ENCODE results near the gene MED7. TPM values are rescaled to one million over a fixed set of nuclear protein-coding genes. Genes with fewer than 3 reads are reported as not detected.

The MED7 gene
- total and polyA plus RNA-seq, 4 donors, result 4.1 to 9.2 (median 6.1) TPM

DNA sequence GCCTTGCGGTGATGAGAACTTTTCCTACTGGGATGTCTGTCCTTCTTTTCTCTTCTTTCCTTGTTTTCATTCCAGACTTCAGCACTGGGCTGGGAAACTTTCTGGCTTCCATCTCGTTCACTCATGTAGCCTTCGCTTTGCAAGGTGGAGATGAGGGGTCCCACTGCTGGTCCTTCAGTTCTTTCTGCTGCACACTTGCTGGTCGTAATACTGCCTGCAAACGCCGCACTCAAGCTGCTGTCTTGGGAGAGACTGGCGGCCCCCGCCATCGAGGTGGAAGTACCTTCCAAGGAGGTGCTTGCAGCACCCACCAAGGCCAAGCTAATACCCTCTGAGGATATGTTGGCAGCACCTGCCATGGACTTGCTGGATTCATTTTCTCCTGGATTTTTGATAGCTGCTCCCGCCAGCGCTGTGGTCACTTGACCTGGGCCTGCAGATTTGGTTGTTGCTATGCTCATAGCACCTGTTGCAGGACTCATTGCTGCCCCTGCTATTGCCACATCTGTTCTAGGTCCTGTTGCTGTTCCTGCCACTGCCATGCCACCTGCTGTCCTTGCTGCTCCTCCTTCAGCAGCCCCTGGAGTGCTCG is 20.4 kb upstream of the MED7 start:
- 90% methylated on average over 12 of the region's 12 CpGs for WGBS
- Histone ChIP-seq H3K27me3 (ENCODE audit: control insufficient read depth in 4 of 4, insufficient read depth in 4 of 4, low read length in 3 of 4) (peaks cover 0 to 13% (median 0%) of the 10 kb centered on the region in 4 donors), H3K4me3 (ENCODE audit: low read depth in 1 of 3, low read length in 3 of 3) (no peak overlapping the region), H3K36me3 (ENCODE audit: control insufficient read depth in 4 of 4, insufficient read depth in 3 of 4, low read depth in 1 of 4, low read length in 3 of 4) (no peaks in the 10 kb centered on the region), H3K9me3 (ENCODE audit: control insufficient read depth in 4 of 4, low read length in 3 of 4) (no peaks in the 10 kb centered on the region), H3K9ac (ENCODE audit: low read depth in 1 of 2, low read length in 2 of 2) (no peak overlapping the region), H3K27ac (ENCODE audit: low read depth in 1 of 2, low read length in 2 of 2) (no peak overlapping the region), H3K4me1 (ENCODE audit: control insufficient read depth in 4 of 4, insufficient read depth in 4 of 4, low read length in 3 of 4) (no peaks in the 10 kb centered on the region)
- TF ChIP-seq GABPA (IDR thresholded peaks at IDR 0.05 in 1 of 2, conservative IDR thresholded peaks at IDR 0.05 in 1 of 2) (no peak), FOXA2 (IDR thresholded peaks at IDR 0.05) (no peak), RXRA (IDR thresholded peaks at IDR 0.05) (no peak), NR2F2 (IDR thresholded peaks at IDR 0.05) (no peak)
- DNase-seq (ENCODE audit: low spot score), result no peak

- no peaks in the 10 kb centered on the region for H3K36me3 ChIP-seq (ENCODE audit: control insufficient read depth in 4 of 4, insufficient read depth in 3 of 4, low read depth in 1 of 4, low read length in 3 of 4)
- H3K9ac ChIP-seq (ENCODE audit: low read depth in 1 of 2, low read length in 2 of 2), result no peak overlapping the region
- no peaks in the 10 kb centered on the region for H3K9me3 ChIP-seq (ENCODE audit: control insufficient read depth in 4 of 4, low read length in 3 of 4)
- WGBS, result 80% methylated on average over 6 of the region's 6 CpGs
- peaks cover 0 to 13% (median 1%) of the 10 kb centered on the region in 4 donors for H3K27me3 ChIP-seq (ENCODE audit: control insufficient read depth in 4 of 4, insufficient read depth in 4 of 4, low read length in 3 of 4)
- no peak for DNase-seq (ENCODE audit: low spot score)
- no peak overlapping the region for H3K4me3 ChIP-seq (ENCODE audit: low read depth in 1 of 3, low read length in 3 of 3)
- H3K27ac ChIP-seq (ENCODE audit: low read depth in 1 of 2, low read length in 2 of 2), result no peak overlapping the region
- no peaks in the 10 kb centered on the region for H3K4me1 ChIP-seq (ENCODE audit: control insufficient read depth in 4 of 4, insufficient read depth in 4 of 4, low read length in 3 of 4)
- TF ChIP-seq YY1 (IDR thresholded peaks at IDR 0.05), result no peak
- TF ChIP-seq REST (IDR thresholded peaks at IDR 0.05), result no peak
Measured at GRCh38 chr5:157161996-157162395, 19.3 kb upstream of the MED7 start.

DNA sequence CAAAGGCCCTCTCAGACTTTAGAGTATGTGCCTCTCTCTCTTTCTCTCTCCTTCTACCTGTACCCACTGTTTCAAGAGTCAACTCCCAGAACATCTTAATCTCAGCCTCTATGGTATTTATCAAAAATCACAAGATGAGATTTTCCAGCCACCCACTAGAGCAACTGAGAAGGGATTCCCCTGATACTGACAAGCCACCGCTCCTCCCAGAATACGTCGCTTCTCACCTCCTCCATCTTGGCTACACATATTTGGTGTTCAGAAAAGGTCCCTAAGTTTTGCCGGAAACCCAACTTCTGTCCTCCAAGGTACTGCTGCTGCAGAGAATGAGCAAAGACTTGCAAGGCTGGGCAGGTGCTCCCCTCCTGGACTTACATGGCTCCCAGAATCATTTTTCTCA is 17.3 kb upstream of the MED7 start:
- Histone ChIP-seq H3K27me3 (ENCODE audit: control insufficient read depth in 4 of 4, insufficient read depth in 4 of 4, low read length in 3 of 4) (peaks cover 0 to 7% (median 1%) of the 10 kb centered on the region in 4 donors), H3K9ac (ENCODE audit: low read depth in 1 of 2, low read length in 2 of 2) (no peak overlapping the region), H3K4me3 (ENCODE audit: low read depth in 1 of 3, low read length in 3 of 3) (no peak overlapping the region), H3K27ac (ENCODE audit: low read depth in 1 of 2, low read length in 2 of 2) (no peak overlapping the region), H3K36me3 (ENCODE audit: control insufficient read depth in 4 of 4, insufficient read depth in 3 of 4, low read depth in 1 of 4, low read length in 3 of 4) (no peaks in the 10 kb centered on the region), H3K9me3 (ENCODE audit: control insufficient read depth in 4 of 4, low read length in 3 of 4) (no peaks in the 10 kb centered on the region), H3K4me1 (ENCODE audit: control insufficient read depth in 4 of 4, insufficient read depth in 4 of 4, low read length in 3 of 4) (no peaks in the 10 kb centered on the region)
- TF ChIP-seq CTCF (IDR thresholded peaks at IDR 0.05; ENCODE audit: low read depth, low read length, missing input control), result no peak
- TF ChIP-seq JUND (IDR thresholded peaks at IDR 0.05), result no peak
- no peak for TF ChIP-seq FOXA2 (IDR thresholded peaks at IDR 0.05)
- TF ChIP-seq FOXA1 (IDR thresholded peaks at IDR 0.05), result no peak
- no peak for TF ChIP-seq GABPA (IDR thresholded peaks at IDR 0.05 in 1 of 2, conservative IDR thresholded peaks at IDR 0.05 in 1 of 2)
- no peak for TF ChIP-seq ZBTB33 (IDR thresholded peaks at IDR 0.05)
- no peak for TF ChIP-seq EGR1 (IDR thresholded peaks at IDR 0.05; ENCODE audit: low read depth in 2 of 2)
- no peak for TF ChIP-seq REST (IDR thresholded peaks at IDR 0.05)
- TF ChIP-seq ATF3 (IDR thresholded peaks at IDR 0.05), result no peak
- TF ChIP-seq RXRA (IDR thresholded peaks at IDR 0.05), result no peak
- TF ChIP-seq TAF1 (conservative IDR thresholded peaks at IDR 0.05), result no peak
- no peak for TF ChIP-seq YY1 (IDR thresholded peaks at IDR 0.05)
- no peak for TF ChIP-seq RAD21 (IDR thresholded peaks at IDR 0.05)
- 89% methylated on average over 4 of the region's 4 CpGs for WGBS
- DNase-seq (ENCODE audit: low spot score), result no peak
